ENCODE results near the gene RAB7A. TPM values are rescaled to one million over a fixed set of nuclear protein-coding genes. Genes with fewer than 3 reads are reported as not detected.
A peak's percentile ranks its signal among the peaks of the same experiment; 100 is the strongest.

RAB7A gene
- total and polyA plus RNA-seq, 10 of the 15 experiments (the other 5 are each of a cell fraction or from before 2014, with no cell fraction given) = 40.3 to 212 (median 160) TPM

DNA sequence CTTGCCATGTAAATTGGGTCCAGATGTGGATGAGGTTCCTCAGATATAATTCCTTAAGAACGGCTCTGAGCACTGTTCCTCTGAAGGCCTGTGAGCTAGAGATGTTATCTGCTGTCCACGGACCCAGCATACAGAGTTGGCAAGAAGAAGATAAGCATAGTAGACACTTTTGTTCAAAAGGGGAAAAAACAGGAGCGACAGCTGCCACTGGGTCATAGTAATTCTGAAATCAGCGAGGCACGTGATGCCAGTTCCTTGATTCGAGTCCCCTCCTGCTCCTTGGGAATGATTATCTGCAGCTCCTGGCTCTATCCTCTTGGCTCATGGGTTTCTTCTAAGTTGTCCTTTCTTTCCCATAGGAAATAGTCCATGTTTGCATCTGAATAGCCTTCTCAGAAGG, 2.5 kb upstream of the RAB7A start (continued):
- no peak for TF ChIP-seq RCOR1 (conservative IDR thresholded peaks at IDR 0.05; ENCODE audit: low read depth, low read length)

DNA sequence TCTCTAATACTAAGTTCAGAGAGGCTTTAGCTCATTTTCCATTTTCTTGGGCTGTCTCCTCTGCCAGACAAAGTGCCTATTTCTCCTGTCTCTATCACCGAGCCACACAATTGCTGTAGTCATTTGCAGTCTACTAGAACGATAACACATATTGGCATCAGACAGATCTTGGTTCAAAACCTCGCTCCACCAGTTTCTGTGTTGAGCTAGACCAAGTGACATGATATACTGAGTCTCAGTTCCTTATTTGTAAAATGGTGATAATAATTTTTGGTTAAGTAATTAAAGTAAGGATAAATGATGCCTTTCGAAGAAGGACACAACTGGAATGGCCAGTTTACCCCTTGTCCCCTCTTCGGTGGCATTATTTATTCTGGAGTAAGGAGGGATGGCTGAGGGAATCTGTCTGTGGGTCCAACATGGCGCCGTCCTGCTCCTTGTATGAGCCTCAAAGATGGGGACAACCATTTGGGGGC, 398 bp upstream of the RAB7A start:
- DNase-seq (ENCODE audit: low read depth, low spot score) (no peak), FAIRE-seq (no peak), ATAC-seq (peak; percentile 54)
- Histone ChIP-seq H3K36me3 (ENCODE audit: control insufficient read depth in 2 of 2, insufficient read depth in 2 of 2, low read length in 1 of 2) (no peaks in the 10 kb centered on the region), H3K4me1 (ENCODE audit: control insufficient read depth, insufficient read depth, low read length) (peaks cover 9% of the 10 kb centered on the region), H3K27me3 (replicated peaks in 1 of 2; ENCODE audit: control insufficient read depth in 2 of 2, insufficient read depth in 2 of 2, low read length in 1 of 2) (no peaks in the 10 kb centered on the region), H3K27ac (ENCODE audit: control insufficient read depth, insufficient read depth) (peak overlapping the region; percentile 86), H2AFZ (ENCODE audit: control insufficient read depth, low read depth, low read length) (peak overlapping the region; percentile 99), H3K9ac (ENCODE audit: control insufficient read depth, insufficient read depth, low read length) (peak overlapping the region; percentile 26; the same call in 1 of the 2 replicates), H3K4me3 (peak overlapping the region; percentile 35; the same call in 1 of the 2 replicates), H3K79me2 (ENCODE audit: control insufficient read depth, insufficient read depth, low read length) (peaks cover 48% of the 10 kb centered on the region), H4K20me1 (ENCODE audit: control insufficient read depth, insufficient read depth) (peaks cover 6% of the 10 kb centered on the region), H3K4me2 (ENCODE audit: control insufficient read depth, insufficient read depth) (peak overlapping the region; percentile 65; the same call in 1 of the 2 replicates), H3K9me3 (replicated peaks; ENCODE audit: control insufficient read depth, insufficient read depth, low read length) (no peaks in the 10 kb centered on the region)
- in situ Hi-C loops (cut with MboI) (no loop called here), intact Hi-C loops (cut with micrococcal nuclease; ENCODE audit: unreplicated experiment) (loop anchor here (1.0 to 2.0 kb wide), 3 partner anchors 45 to 79 kb away; partner anchors contain the start of gene RPN1)
- no TSS peak for BruUV-seq (replicated peaks)
- 12% methylated on average over 7 of the region's 7 CpGs for WGBS (ENCODE audit: insufficient coverage, insufficient replicate concordance, low lambda C conversion rate, missing lambda C conversion rate)
- CTCF ChIA-PET = interaction anchor here (0.9 to 2.3 kb wide), 9 partner anchors 10 to 120 kb away, joined by 3 to 15 read pairs (median 6); no protein-coding TSS in a partner anchor
- RAD21 ChIA-PET (ENCODE audit: unreplicated experiment) = interaction anchor here (0.6 to 3.8 kb wide), 7 partner anchors 42 to 154 kb away, joined by 3 to 14 read pairs (median 4); partner anchors contain the start of gene ACAD9
- POLR2A ChIA-PET = interaction anchor here (0.6 to 1.7 kb wide), 14 partner anchors 9 to 153 kb away, joined by 3 to 13 read pairs (median 3); partner anchors contain the start of gene ACAD9
- SMC1A ChIA-PET (ENCODE audit: uncharacterized antibody, unreplicated experiment) = interaction anchor here (0.6 to 4.0 kb wide), 12 partner anchors 9 to 86 kb away, joined by 3 to 26 read pairs (median 4); no protein-coding TSS in a partner anchor
- TF ChIP-seq RAD21 (IDR thresholded peaks at IDR 0.05; ENCODE audit: insufficient read depth, low read depth, low read length) (no peak), SPI1 (IDR thresholded peaks at IDR 0.05; ENCODE audit: borderline replicate concordance, insufficient read depth, low read depth, low read length) (peak; percentile 92), BRCA1 (IDR thresholded peaks at IDR 0.05; ENCODE audit: low read depth, low read length) (no peak), MTA2 (IDR thresholded peaks at IDR 0.05; ENCODE audit: low read depth) (peak; percentile 63), RCOR1 (conservative IDR thresholded peaks at IDR 0.05; ENCODE audit: low read depth, low read length) (peak; percentile 99), SRF (IDR thresholded peaks at IDR 0.05; ENCODE audit: low read depth in 2 of 2, low read length in 2 of 2) (no peak), SMARCA5 (IDR thresholded peaks at IDR 0.05) (0 out of 2 replicates have a peak, but pooled peaks have one; percentile 10), NFYA (IDR thresholded peaks at IDR 0.05; ENCODE audit: borderline replicate concordance, low read depth, low read length) (no peak), IKZF2 (IDR thresholded peaks at IDR 0.05) (peak in 1 of 2 experiments; percentile 47; a peak in 2 of 4 replicates), ESRRA (IDR thresholded peaks at IDR 0.05; ENCODE audit: low read length) (peak; percentile 73), PAX8 (IDR thresholded peaks at IDR 0.05) (no peak)
- TF ChIP-seq, protein P1, sequence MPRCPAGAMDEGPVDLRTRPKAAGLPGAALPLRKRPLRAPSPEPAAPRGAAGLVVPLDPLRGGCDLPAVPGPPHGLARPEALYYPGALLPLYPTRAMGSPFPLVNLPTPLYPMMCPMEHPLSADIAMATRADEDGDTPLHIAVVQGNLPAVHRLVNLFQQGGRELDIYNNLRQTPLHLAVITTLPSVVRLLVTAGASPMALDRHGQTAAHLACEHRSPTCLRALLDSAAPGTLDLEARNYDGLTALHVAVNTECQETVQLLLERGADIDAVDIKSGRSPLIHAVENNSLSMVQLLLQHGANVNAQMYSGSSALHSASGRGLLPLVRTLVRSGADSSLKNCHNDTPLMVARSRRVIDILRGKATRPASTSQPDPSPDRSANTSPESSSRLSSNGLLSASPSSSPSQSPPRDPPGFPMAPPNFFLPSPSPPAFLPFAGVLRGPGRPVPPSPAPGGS (IDR thresholded peaks at IDR 0.05; ENCODE audit: borderline replicate concordance, insufficient read depth, low read depth, low read length, poor library complexity, severe bottlenecking) = no peak
- TF ChIP-seq, protein P2, sequence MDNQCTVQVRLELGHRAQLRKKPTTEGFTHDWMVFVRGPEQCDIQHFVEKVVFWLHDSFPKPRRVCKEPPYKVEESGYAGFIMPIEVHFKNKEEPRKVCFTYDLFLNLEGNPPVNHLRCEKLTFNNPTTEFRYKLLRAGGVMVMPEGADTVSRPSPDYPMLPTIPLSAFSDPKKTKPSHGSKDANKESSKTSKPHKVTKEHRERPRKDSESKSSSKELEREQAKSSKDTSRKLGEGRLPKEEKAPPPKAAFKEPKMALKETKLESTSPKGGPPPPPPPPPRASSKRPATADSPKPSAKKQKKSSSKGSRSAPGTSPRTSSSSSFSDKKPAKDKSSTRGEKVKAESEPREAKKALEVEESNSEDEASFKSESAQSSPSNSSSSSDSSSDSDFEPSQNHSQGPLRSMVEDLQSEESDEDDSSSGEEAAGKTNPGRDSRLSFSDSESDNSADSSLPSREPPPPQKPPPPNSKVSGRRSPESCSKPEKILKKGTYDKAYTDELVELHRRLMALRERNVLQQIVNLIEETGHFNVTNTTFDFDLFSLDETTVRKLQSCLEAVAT (IDR thresholded peaks at IDR 0.05) = 0 out of 2 replicates have a peak, but pooled peaks have one; percentile 24
- TF ChIP-seq, protein P3, sequence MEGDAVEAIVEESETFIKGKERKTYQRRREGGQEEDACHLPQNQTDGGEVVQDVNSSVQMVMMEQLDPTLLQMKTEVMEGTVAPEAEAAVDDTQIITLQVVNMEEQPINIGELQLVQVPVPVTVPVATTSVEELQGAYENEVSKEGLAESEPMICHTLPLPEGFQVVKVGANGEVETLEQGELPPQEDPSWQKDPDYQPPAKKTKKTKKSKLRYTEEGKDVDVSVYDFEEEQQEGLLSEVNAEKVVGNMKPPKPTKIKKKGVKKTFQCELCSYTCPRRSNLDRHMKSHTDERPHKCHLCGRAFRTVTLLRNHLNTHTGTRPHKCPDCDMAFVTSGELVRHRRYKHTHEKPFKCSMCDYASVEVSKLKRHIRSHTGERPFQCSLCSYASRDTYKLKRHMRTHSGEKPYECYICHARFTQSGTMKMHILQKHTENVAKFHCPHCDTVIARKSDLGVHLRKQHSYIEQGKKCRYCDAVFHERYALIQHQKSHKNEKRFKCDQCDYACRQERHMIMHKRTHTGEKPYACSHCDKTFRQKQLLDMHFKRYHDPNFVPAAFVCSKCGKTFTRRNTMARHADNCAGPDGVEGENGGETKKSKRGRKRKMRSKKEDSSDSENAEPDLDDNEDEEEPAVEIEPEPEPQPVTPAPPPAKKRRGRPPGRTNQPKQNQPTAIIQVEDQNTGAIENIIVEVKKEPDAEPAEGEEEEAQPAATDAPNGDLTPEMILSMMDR (IDR thresholded peaks at IDR 0.05 in 2 of 3, conservative IDR thresholded peaks at IDR 0.05 in 1 of 3; ENCODE audit: control insufficient read depth in 2 of 3, extremely low read depth in 1 of 3, insufficient read depth in 1 of 3, low read depth in 3 of 3, low read length in 3 of 3) = 0 out of 6 replicates have a peak, but pooled peaks of 1 of the 3 experiments have one; percentile 2
- TF ChIP-seq, protein P4, sequence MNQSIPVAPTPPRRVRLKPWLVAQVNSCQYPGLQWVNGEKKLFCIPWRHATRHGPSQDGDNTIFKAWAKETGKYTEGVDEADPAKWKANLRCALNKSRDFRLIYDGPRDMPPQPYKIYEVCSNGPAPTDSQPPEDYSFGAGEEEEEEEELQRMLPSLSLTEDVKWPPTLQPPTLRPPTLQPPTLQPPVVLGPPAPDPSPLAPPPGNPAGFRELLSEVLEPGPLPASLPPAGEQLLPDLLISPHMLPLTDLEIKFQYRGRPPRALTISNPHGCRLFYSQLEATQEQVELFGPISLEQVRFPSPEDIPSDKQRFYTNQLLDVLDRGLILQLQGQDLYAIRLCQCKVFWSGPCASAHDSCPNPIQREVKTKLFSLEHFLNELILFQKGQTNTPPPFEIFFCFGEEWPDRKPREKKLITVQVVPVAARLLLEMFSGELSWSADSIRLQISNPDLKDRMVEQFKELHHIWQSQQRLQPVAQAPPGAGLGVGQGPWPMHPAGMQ (IDR thresholded peaks at IDR 0.05; ENCODE audit: borderline replicate concordance) = no peak

Measured in GM12878 (cell line).